ENCODE measurements around the gene INS.

- no peak for TF ChIP-seq CTCF (IDR thresholded peaks at IDR 0.05)
- no peak for TF ChIP-seq POLR2A (IDR thresholded peaks at IDR 0.05)
- TF ChIP-seq EP300 (IDR thresholded peaks at IDR 0.05): no peak
Observed at GRCh38 chr11:2131371-2132236, 29.4 kb downstream of the INS start.
